AG08395 (cell line): Measurements from ENCODE around the gene GRIN2D.

Experiments used
- DNase-seq: peaks from one replicate; pipeline ENCODE4 v3.0.0; 2012; ENCODE audit warnings: mixed read lengths, low spot score

Gene GRIN2D

DNA sequence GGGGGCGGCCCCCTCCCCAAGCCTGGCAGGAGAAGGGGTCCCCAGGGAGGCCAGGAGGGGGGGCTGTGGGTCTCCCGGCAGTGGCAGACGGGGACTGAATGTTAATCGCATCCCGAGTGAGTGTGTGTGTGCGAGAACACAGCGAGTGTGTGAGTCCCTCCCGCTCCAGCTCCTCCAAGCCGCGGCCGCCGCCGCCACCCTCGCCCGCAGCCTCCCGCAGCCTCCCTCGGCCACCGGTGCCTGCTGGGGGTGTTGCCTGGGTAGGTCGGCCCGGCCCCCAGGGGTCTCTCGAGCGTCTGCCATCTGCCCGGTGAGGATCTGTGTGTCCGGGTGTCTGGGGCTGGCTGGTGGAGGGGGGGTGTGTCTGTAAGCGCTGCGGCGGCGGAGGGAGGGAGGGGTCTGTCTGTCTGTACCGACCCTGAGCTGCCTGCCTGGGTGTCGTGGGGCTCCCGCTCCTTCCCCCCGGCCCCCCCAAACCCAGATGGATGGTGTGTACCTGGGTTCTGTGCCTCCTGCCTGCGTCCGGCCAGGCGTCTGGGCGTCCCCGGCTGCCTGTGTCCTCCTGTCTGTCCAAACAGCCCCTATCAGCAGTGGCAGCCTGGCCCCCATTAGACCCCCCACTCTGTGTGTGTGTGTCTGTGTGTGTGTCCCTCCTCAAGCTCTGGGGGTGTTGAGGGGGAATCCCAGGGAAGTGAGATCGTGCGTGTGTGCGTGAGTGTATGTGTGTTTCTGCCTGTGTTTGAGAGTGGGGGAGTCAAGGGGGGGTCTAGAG lies at the start of gene GRIN2D:
TSS of gene GRIN2D (plus strand) at position 110 of the 772 bp plus-strand sequence. CDS start 4,725 bp downstream, outside the sequence.
- no peak for DNase-seq

- no peak for DNase-seq
These were observed 48.6 kb upstream of the GRIN2D start for GRCh38 chr19:48344892-48345291.

DNA sequence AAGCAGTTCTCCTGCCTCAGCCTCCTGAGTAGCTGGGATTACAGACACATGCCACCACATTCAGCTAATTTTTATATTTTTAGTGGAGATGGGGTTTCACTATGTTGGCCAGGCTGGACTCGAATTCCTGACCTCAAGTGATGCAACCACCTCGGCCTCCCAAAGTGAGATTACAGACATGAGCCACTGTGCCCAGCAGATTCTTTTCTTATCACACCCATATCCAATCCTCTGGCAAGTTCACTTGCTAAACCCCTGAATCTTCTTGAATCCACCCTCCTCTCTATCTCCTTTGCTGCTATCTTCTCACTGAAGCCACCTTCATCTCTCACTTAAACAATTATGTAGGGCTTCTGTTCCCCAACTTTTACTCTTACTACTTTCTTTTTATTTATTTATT lies 47.3 kb upstream of the GRIN2D start:
- DNase-seq = no peak

- DNase-seq = peak; percentile 45
These were observed 45.4 kb upstream of the GRIN2D start for GRCh38 chr19:48348045-48348444.

DNA sequence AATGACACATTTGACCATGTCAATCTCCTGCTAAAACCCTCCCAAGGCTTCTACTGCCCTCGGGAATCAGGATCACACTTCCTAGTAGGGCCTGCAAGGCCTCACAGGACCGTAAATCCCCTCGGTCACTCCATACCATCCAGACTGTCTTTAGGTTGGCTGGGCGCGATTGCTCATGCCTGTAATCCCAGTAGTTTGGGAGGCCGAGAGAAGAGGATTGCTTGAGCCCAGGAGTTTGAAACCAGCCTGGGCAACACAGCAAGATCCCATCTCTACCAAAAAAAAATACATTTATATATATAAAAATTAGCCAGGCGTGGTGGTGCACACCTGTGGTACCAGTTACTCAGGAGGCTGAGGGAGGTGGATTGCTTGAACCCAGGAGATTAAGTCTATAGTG lies 44.7 kb upstream of the GRIN2D start:
- DNase-seq = no peak

- no peak for DNase-seq
These were observed 42.6 kb upstream of the GRIN2D start for GRCh38 chr19:48350856-48351255.

DNA sequence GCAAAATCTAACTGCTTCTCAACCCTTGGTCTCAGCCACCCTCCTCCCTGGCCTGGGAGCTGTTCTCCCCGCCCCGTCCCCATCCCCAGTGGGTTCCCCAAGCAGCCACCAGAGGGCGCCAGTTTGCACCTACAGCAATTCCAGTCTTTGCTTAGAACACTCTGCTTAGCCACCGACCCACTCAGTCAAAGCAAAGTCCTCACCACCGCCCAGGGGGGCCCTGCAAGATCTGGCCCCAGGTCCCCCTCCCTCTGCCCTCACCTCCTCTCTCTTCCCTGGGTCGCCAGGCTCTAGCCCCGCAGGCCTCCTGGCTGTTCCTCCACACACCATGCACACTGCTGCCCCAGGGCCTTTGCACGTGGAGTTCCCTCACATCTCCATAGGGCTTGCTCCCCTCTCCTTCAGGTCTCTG lies 42.1 kb upstream of the GRIN2D start:
- DNase-seq = peak; percentile 68

DNA sequence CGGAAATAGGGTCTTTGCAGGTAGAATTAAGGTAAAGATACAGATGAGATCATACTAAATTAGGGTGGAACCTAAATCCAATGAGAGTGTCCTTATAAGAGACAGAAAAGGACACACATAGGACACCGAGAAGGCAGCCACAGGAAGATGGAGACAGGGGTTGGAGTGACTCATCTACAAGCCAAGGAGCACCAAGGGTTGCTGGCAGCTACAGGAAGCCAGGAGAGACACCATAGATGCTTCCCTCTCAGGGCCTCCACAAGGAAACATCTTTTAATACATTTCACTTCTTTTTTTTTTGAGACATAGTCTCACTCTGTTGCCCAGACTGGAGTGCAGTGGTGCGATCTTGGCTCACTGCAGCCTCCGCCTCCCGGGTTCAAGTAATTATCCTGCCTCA lies 39.8 kb upstream of the GRIN2D start:
- no peak for DNase-seq

DNA sequence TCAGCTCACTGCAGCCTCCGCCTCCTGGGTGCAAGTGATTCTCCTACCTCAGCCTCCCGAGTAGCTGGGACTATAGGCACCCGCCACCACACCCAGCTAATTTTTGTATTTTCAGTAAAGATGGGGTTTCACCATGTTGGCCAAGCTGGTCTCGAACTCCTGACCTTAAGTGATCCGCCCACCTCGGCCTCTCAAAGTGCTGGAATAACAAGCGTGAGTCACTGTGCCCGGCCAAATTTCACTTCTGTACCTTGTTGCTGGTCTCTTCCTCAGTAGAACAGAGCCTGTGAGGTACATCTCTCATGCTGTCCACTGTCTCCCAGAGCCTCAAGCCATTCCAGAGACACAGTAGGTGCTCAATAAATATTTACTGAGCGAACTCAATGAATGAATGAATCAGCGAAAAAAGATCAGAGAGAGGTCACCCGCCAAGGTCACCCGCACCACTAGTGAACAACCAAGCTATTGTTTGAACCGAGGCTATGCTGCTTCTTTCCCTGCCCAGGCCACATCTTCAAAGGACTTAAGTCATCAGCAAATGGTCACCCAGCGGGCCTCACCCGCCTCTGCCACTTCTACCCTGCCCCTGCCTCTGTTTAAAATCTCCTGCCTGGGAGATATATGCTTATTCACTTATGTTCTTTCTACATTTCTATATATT lies 39.0 kb upstream of the GRIN2D start:
- DNase-seq = no peak

DNA sequence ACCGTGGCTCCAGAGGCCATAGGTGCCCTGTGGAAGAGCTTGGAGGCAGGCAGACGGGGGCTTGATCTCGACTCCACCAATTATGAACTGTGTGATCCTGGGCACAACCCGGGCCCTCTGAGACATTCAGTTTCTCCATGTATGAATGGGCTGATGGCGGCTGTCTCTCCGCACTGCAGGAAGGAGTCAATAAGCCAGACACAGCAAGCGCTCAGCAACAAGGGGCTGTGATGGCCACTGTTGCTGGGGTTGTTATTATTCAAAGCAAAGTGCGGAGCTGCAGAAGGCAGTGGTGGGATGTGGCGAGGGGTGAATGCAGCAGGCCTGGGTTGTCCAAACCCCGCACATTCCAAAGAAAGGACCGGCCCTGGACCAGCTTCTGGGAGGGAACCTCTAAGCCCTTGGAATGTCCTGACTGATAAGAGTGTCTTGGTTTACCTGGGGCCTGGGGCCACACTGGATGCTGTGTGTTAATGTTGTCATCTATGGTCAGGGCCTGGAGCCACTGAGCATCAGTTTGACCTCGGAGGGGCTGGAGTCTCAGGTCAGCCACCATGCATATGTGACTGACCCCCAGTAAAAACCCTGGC lies 38.0 kb upstream of the GRIN2D start:
- no peak for DNase-seq

GRCh38 chr19:48359123-48359522 lies 34.3 kb upstream of the GRIN2D start:
- DNase-seq = no peak

DNA sequence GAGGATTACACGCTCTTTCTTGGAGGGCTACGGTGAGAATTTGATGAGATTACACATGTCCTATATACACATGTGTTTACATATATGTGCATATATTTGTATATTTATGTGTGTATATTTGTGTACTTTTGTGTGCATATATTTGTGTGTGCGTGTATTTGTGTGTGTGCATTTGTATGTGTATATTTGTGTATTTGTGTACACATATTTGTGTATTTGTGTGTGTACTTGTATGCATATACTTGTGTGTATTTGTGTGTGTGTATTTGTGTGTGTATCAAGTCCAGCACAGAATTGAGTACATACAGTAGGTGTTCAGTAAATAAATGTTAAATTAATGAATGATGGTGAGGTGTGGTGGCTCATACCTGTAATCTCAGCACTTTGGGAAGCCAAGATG lies 31.6 kb upstream of the GRIN2D start:
- DNase-seq = no peak

DNA sequence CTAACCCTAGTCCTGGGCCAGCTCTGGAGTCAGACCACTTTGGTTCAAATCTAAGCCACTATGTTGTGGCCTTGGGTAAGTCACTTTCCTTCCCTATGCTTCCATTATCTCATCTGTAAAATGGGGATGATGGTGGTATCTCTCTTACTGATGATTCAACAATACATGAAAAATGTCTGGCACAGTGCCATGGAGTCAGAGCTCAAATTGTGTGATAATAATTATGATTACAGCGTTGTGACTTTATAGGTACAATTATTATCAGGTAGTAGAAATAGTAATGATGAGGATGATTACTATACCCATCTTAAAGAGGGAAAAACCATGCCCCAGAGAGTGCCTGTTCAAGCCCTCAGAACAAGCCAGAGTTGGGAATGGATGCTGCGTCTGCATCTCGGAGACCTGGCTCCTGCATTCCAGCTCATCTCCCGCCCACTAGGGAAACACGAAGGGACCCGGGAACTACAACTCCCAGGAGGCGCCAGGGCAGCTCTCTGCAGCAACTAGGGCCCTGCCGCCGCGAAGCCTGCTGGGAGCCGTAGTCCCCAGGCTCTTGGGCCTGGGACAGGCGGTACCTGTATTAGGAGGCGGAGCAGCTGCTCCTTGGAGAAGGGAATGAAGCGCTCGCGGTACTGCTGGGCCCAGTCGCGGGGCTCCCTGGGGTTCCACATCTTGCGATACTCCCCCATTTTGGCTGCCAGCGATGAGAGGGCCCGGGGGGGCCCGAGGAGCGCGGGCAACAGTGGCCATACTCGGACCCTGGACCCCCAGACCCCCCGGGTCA lies 30.6 kb upstream of the GRIN2D start:
- peak; percentile 92 for DNase-seq

GRCh38 chr19:48363500-48363809 lies 30.0 kb upstream of the GRIN2D start:
- no peak for DNase-seq

DNA sequence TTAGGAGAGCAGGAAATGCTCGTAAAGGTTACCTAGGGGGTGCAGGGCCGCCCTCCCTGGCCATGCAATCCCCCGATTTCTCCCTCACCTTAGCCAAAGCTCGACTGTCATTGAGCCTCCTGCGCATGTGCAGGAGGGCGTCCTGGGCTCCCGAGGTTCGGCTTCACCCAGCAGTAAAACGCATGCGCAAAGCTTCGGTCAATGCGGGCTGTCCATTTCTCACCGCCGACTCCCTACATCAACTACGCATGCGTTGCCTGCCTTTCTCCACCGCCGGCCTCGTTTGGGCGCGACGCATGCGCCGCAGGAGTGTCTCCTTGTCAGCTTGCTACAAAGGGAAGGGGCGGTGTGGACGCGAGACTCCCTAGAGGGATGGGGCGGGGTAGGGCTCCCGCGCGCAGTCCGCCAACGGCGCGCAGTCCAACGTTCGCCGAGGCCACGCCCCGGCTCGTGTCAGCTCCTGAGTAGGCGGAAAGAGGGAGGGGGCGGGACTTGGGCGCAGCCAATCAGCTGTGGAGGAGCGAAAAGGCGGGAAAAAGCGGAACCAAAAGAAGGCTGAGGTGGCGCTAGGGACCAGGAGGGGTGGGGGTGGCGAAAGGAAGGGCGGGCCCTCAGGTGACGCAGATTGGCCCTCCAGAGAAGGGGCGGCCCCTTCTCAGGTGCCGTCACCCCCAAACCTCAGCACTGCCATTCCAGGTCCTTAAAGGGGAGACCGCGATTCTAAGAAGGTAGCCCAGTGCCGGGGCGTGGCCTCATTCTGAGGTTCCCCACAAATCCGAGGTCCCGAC lies 29.5 kb upstream of the GRIN2D start, which contains the start of the genes SYNGR4 and TMEM143:
TSS of gene SYNGR4 (plus strand) at position 558 of the 788 bp plus-strand sequence. CDS start 1,476 bp downstream, outside the sequence.
TSS of gene TMEM143 (minus strand) at position 131 of the 788 bp plus-strand sequence. CDS start at position 111, 20 bp downstream.
- DNase-seq = peak; percentile 100

DNA sequence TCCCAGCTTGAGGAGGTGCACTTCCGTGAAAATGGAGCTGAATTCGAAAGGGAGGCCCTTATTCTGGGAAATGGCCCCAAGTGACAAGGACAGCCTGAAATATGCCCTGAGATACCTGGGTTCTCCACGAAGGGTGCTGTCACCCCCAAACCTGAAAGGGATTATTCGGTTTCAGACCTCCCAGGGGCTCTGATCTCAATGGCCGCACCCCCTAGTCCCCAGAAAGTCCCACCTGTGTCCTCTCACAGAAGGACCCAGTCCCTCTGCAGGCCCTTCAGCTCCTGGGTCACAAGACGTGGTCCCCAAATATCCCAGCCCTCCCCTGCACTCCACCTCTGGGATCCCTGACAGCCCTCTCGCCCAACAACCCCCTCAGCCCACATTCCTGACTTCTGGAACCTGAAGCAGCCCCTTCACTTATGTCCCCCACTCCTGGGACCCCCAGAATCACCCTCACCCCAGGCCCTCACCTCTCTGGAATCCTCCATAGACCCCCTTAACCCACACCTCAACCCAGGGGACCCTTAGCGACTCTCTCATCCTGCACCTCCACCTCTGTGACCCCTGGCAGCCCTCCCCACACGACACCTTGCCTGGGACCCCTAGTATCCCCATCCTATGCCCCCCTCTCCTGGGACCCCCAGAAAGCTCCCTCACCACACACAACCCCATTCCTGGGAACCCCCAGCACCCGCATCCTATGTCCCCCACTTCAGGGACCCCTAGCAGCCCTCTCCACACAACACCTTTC lies 28.7 kb upstream of the GRIN2D start:
- DNase-seq = no peak

- DNase-seq = no peak
These were observed 27.9 kb upstream of the GRIN2D start for GRCh38 chr19:48365602-48366001.

GRCh38 chr19:48367855-48368254 lies 25.6 kb upstream of the GRIN2D start:
- DNase-seq = no peak

DNA sequence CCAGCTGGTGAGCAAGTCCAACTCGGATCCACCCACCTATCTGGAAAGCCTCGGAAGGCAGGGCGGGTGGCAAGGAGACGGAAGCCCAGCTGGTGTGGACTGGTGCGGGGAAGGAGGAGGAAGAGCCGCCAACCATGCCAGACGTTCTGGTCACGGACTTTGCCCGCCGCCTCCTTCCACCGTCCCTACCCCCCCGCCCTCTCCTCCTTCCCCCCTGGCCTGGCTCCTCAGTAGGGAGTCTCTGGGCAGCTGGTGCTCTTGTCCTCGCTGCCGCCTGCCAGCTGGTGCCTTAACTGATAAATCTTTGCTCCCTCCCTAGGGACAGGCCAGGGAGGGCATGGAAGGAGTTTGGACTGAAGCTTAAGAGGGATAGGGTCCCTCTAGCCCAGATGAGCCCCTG lies 24.5 kb upstream of the GRIN2D start:
- DNase-seq = no peak

GRCh38 chr19:48370955-48371354 lies 22.5 kb upstream of the GRIN2D start:
- no peak for DNase-seq

- DNase-seq = no peak
These were observed 22.1 kb upstream of the GRIN2D start for GRCh38 chr19:48371367-48371766.
